ENCODE data around the gene NXNL2.

DNA sequence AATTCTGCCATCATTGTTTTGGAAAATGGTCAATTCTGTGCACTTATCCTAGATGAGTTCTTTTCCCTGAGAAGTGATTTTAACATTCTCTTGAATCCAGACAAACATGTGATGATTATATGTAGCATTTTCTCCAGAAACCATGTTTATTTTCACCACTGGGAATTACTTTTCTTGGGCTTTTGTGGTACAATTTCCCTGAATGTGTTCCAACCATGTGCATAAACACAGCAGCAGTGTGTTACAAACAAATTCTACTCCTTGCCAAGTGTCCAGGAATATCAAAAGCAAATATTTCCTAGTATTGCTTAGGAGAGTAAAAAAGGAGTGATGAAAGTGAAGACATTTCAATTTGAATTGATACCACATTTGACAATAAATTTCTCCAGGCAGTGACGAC lies 50.4 kb downstream of the NXNL2 start:
- TF ChIP-seq, protein P1, sequence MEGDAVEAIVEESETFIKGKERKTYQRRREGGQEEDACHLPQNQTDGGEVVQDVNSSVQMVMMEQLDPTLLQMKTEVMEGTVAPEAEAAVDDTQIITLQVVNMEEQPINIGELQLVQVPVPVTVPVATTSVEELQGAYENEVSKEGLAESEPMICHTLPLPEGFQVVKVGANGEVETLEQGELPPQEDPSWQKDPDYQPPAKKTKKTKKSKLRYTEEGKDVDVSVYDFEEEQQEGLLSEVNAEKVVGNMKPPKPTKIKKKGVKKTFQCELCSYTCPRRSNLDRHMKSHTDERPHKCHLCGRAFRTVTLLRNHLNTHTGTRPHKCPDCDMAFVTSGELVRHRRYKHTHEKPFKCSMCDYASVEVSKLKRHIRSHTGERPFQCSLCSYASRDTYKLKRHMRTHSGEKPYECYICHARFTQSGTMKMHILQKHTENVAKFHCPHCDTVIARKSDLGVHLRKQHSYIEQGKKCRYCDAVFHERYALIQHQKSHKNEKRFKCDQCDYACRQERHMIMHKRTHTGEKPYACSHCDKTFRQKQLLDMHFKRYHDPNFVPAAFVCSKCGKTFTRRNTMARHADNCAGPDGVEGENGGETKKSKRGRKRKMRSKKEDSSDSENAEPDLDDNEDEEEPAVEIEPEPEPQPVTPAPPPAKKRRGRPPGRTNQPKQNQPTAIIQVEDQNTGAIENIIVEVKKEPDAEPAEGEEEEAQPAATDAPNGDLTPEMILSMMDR (IDR thresholded peaks at IDR 0.05): no peak
- TF ChIP-seq SIN3A (IDR thresholded peaks at IDR 0.05; ENCODE audit: borderline replicate concordance, insufficient read depth, low read depth, low read length) (no peak), POLR2AphosphoS5 (IDR thresholded peaks at IDR 0.05; ENCODE audit: low read depth, low read length) (no peak)
